ENCODE results near the gene NR0B1. TPM values are rescaled to one million over a fixed set of nuclear protein-coding genes. Genes with fewer than 3 reads are reported as not detected.

Gene NR0B1
- total and polyA plus RNA-seq, 10 donors: not detected

DNA sequence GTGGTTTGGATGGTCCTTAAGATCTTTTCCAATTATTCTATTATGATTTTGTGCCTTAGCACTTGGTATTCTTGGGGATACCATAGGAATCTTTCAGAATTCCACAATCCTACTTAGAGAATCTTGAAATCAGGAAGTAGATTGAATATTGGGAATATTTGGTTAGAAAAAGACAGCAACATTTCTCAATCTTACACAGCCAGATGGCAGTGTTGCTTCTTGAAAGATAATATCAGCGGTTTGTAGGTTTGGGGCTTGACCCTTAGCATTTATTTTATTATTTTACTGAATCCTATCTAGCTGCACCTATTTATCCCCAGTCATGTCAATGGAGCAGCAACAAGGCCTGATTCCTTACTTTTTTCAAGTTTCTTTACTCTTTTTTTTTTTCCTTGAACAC is 33.7 kb downstream of the NR0B1 start:
- TF ChIP-seq POLR2A (IDR thresholded peaks at IDR 0.05) (no peak), POLR2AphosphoS5 (IDR thresholded peaks at IDR 0.05) (no peak)
- TF ChIP-seq, protein P1, sequence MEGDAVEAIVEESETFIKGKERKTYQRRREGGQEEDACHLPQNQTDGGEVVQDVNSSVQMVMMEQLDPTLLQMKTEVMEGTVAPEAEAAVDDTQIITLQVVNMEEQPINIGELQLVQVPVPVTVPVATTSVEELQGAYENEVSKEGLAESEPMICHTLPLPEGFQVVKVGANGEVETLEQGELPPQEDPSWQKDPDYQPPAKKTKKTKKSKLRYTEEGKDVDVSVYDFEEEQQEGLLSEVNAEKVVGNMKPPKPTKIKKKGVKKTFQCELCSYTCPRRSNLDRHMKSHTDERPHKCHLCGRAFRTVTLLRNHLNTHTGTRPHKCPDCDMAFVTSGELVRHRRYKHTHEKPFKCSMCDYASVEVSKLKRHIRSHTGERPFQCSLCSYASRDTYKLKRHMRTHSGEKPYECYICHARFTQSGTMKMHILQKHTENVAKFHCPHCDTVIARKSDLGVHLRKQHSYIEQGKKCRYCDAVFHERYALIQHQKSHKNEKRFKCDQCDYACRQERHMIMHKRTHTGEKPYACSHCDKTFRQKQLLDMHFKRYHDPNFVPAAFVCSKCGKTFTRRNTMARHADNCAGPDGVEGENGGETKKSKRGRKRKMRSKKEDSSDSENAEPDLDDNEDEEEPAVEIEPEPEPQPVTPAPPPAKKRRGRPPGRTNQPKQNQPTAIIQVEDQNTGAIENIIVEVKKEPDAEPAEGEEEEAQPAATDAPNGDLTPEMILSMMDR (IDR thresholded peaks at IDR 0.05 in 8 of 11, conservative IDR thresholded peaks at IDR 0.05 in 3 of 11): no peak
- Histone ChIP-seq H3K27me3 (replicated peaks in 1 of 7) (no peaks in the 10 kb centered on the region), H3K36me3 (no peaks in the 10 kb centered on the region), H3K27ac (no peak overlapping the region), H3K4me1 (no peaks in the 10 kb centered on the region), H3K4me3 (no peak overlapping the region), H3K9me3 (no peaks in the 10 kb centered on the region)
- WGBS, 5 donors: 14 to 27% (median 19%) methylated on average over 1 of the region's 1 CpG
- intact Hi-C loops (cut with DNase I; ENCODE audit: low total_unique reads): no loop called here
- no peak for DNase-seq

DNA sequence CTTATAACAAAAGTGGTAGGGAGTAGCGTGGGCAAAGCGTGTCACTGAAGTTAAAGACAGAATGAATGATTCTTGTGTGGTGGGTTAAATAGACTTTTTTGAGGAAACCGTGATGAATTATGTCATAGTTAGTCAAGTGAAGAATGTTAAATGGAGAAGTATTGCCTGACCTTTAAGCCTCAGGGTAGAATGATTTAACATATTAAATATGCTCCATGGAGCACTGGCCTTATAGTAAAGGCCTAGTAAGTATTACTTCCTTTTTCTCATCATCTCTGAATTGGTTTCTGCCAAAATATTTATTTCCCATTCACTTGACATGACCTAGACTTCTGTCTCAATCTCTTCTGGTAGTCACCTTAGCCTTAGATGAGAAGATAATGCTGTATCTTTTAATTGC is 38.6 kb downstream of the NR0B1 start:
- intact Hi-C loops (cut with DNase I; ENCODE audit: low total_unique reads): no loop called here
- 65 to 86% (median 75%) methylated on average over 3 of the region's 3 CpGs for WGBS, 5 donors
- H3K27ac ChIP-seq: no peak overlapping the region
- H3K9me3 ChIP-seq: no peaks in the 10 kb centered on the region
- H3K36me3 ChIP-seq: no peaks in the 10 kb centered on the region
- H3K4me3 ChIP-seq: no peak overlapping the region
- no peaks in the 10 kb centered on the region for H3K4me1 ChIP-seq
- H3K27me3 ChIP-seq (replicated peaks in 1 of 7): no peaks in the 10 kb centered on the region
- no peak for TF ChIP-seq POLR2A (IDR thresholded peaks at IDR 0.05)
- no peak for TF ChIP-seq POLR2AphosphoS5 (IDR thresholded peaks at IDR 0.05)
- TF ChIP-seq, protein P1 (IDR thresholded peaks at IDR 0.05 in 8 of 11, conservative IDR thresholded peaks at IDR 0.05 in 3 of 11): no peak
- DNase-seq: no peak

DNA sequence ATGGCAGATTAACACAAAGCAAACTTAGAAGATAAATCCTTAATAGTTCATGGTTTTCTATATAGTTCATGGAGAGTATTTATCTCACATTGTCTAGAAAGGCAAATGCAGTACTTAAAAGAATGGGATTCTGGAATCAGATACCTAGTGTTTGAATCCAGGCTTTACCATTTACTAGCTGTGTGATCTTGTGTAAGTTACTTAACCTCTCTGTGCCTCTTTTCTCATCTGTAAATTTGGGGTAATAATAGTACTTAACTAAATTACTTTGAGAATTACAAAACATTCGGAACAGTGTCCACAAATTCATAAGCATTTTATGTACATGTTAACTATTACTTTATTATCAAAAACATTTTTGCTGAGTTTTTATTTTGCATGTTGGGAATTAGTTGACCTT is 46.4 kb downstream of the NR0B1 start:
- TF ChIP-seq POLR2AphosphoS5 (IDR thresholded peaks at IDR 0.05): no peak
- TF ChIP-seq POLR2A (IDR thresholded peaks at IDR 0.05): no peak
- TF ChIP-seq, protein P1 (IDR thresholded peaks at IDR 0.05 in 8 of 11, conservative IDR thresholded peaks at IDR 0.05 in 3 of 11): no peak
- intact Hi-C loops (cut with DNase I; ENCODE audit: low total_unique reads): no loop called here

DNA sequence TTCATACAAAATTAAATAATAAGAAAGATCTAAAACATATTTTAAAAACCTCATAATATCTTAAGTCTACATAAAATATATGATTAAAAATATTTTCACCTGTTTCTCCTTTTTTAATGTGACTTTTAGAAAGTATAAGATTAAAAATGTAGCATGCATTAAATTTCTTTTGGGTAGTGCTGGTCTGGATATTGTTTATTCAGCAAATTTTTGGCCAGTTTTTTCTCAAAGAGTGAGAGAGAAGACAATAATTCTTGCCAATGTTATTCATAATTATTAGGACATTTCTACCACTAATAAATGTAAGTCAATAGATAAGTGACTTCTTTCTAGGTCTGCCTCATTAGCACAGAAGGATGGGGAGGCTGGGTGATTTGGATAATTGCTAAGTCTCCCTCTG is 48.2 kb downstream of the NR0B1 start:
- intact Hi-C loops (cut with DNase I; ENCODE audit: low total_unique reads): no loop called here
- TF ChIP-seq POLR2AphosphoS5 (IDR thresholded peaks at IDR 0.05): no peak
- no peak for TF ChIP-seq POLR2A (IDR thresholded peaks at IDR 0.05)
- TF ChIP-seq, protein P1 (IDR thresholded peaks at IDR 0.05 in 8 of 11, conservative IDR thresholded peaks at IDR 0.05 in 3 of 11): no peak
- Histone ChIP-seq H3K36me3 (no peaks in the 10 kb centered on the region), H3K27ac (no peak overlapping the region), H3K27me3 (replicated peaks in 1 of 7) (no peaks in the 10 kb centered on the region), H3K4me3 (no peak overlapping the region), H3K4me1 (no peaks in the 10 kb centered on the region), H3K9me3 (no peaks in the 10 kb centered on the region)
- DNase-seq: no peak

More for the DNA sequence above, 46.4 kb downstream of the NR0B1 start:
- H3K27me3 ChIP-seq (replicated peaks in 1 of 7): no peaks in the 10 kb centered on the region
- no peak overlapping the region for H3K27ac ChIP-seq
- no peaks in the 10 kb centered on the region for H3K9me3 ChIP-seq
- H3K36me3 ChIP-seq: no peaks in the 10 kb centered on the region
- H3K4me3 ChIP-seq: no peak overlapping the region
- WGBS, 5 donors: 62 to 96% (median 78%) methylated on average over 1 of the region's 1 CpG
- DNase-seq: no peak
- no peaks in the 10 kb centered on the region for H3K4me1 ChIP-seq
